ENCODE measurements around the gene ASPSCR1. TPM values are rescaled to one million over a fixed set of nuclear protein-coding genes. Genes with fewer than 3 reads are reported as not detected.
A peak's percentile ranks its signal among the peaks of the same experiment; 100 is the strongest.

ASPSCR1 gene
- total and polyA plus RNA-seq, 4 experiments from 2014 or later, result 25.1 to 40.6 (median 38.6) TPM

- H3K4me1 ChIP-seq (ENCODE audit: insufficient read depth, low read length), result peaks cover 13% of the 10 kb centered on the region
- H3K27ac Mint-ChIP-seq, result peak overlapping the region in 6 of 7 donors; percentile 48 to 91 (median 76)
- peaks cover 0 to 5% of the 10 kb centered on the region in 2 donors for H3K36me3 Mint-ChIP-seq
- no peaks in the 10 kb centered on the region for H3K27me3 Mint-ChIP-seq
- no peak overlapping the region for H3K27ac ChIP-seq (ENCODE audit: low read depth, low read length)
- no peaks in the 10 kb centered on the region for H3K27me3 ChIP-seq (ENCODE audit: insufficient read depth, low read length)
- intact Hi-C loops (cut with micrococcal nuclease), result loop anchor here (1.0 to 10.0 kb wide), 4 partner anchors 124 to 520 kb away; partner anchors contain the start of genes HEXD and OGFOD3
- H3K4me1 Mint-ChIP-seq, result peaks cover 5 to 14% (median 10%) of the 10 kb centered on the region in 4 donors
- DNase-seq, result peak; percentile 78 to 88 (median 85)
- ChIA-PET POLR2A (ENCODE audit: partially characterized antibody) (interaction anchor here (0.7 to 3.2 kb wide), 20 partner anchors 9 to 488 kb away, joined by 3 to 28 read pairs (median 6); partner anchors contain the start of genes CENPX, DUS1L, FASN and GPS1), CTCF (ENCODE audit: partially characterized antibody) (interaction anchor here (0.6 to 4.1 kb wide), 28 partner anchors 9 to 291 kb away, joined by 3 to 70 read pairs (median 5); partner anchors contain the start of gene CENPX)
- peak overlapping the region in 1 of 2 donors; percentile 46 for H3K4me3 ChIP-seq (ENCODE audit: low read length in 2 of 2)
- peak overlapping the region; percentile 79 to 89 (median 86) for H3K4me3 Mint-ChIP-seq
- no peaks in the 10 kb centered on the region for H3K9me3 Mint-ChIP-seq
- H3K9me3 ChIP-seq (ENCODE audit: control insufficient read depth in 1 of 2, low read length in 2 of 2), result no peaks in the 10 kb centered on the region
- H3K36me3 ChIP-seq (ENCODE audit: insufficient read depth, low read length), result no peaks in the 10 kb centered on the region
Measured at GRCh38 chr17:82030470-82031302, 53.3 kb downstream of the ASPSCR1 start.

- Mint-ChIP-seq H3K9me3 (no peaks in the 10 kb centered on the region), H3K4me1 (peaks cover 5 to 19% (median 11%) of the 10 kb centered on the region in 4 donors), H3K27me3 (no peaks in the 10 kb centered on the region), H3K4me3 (peak within 1 kb of the TSS; percentile 79 to 89 (median 86)), H3K36me3 (peaks cover 0 to 5% of the 10 kb centered on the region in 2 donors), H3K27ac (peak within 1 kb of the TSS in 6 of 7 donors; percentile 48 to 91 (median 76))
- H3K9me3 ChIP-seq (ENCODE audit: control insufficient read depth in 1 of 2, low read length in 2 of 2), result no peaks in the 10 kb centered on the region
- intact Hi-C loops (cut with micrococcal nuclease), result loop anchor here (2.0 to 10.0 kb wide), 3 partner anchors 203 to 519 kb away; partner anchors contain the start of genes HEXD and OGFOD3
- no peak within 1 kb of the TSS for H3K27ac ChIP-seq (ENCODE audit: low read depth, low read length)
- peak within 1 kb of the TSS in 1 of 2 donors; percentile 46 for H3K4me3 ChIP-seq (ENCODE audit: low read length in 2 of 2)
- CTCF ChIA-PET (ENCODE audit: partially characterized antibody), result interaction anchor here (2.2 to 4.1 kb wide), 2 partner anchors 123 to 266 kb away, joined by 12 to 70 read pairs; no protein-coding TSS in a partner anchor
- no peaks in the 10 kb centered on the region for H3K36me3 ChIP-seq (ENCODE audit: insufficient read depth, low read length)
- POLR2A ChIA-PET (ENCODE audit: partially characterized antibody), result interaction anchor here (1.3 to 3.2 kb wide), 10 partner anchors 10 to 182 kb away, joined by 3 to 28 read pairs (median 10); partner anchors contain the start of genes CENPX, DUS1L, FASN and GPS1
- H3K27me3 ChIP-seq (ENCODE audit: insufficient read depth, low read length), result no peaks in the 10 kb centered on the region
- H3K4me1 ChIP-seq (ENCODE audit: insufficient read depth, low read length), result peaks cover 20% of the 10 kb centered on the region
- DNase-seq, result no peak
Measured at GRCh38 chr17:82031303-82031884, 54.0 kb downstream of the ASPSCR1 start, which contains the start of gene RAC3. TSS of gene RAC3 (plus strand) at chr17:82031678. CDS start at chr17:82031762, 84 bp downstream.

- peak overlapping the region in 6 of 8 donors; percentile 6 to 73 (median 29) for H3K4me3 Mint-ChIP-seq
- H3K4me1 Mint-ChIP-seq, result peaks cover 5 to 25% (median 11%) of the 10 kb centered on the region in 4 donors
- ChIA-PET POLR2A (ENCODE audit: partially characterized antibody) (interaction anchor here (1.9 to 3.2 kb wide), 5 partner anchors 10 to 169 kb away, joined by 4 to 28 read pairs (median 11); partner anchors contain the start of genes CENPX and DUS1L), CTCF (ENCODE audit: partially characterized antibody) (interaction anchor here (1.0 to 4.1 kb wide), 3 partner anchors 72 to 133 kb away, joined by 3 to 70 read pairs (median 4); no protein-coding TSS in a partner anchor)
- no peak overlapping the region for H3K4me3 ChIP-seq (ENCODE audit: low read length in 2 of 2)
- H3K27ac Mint-ChIP-seq, result peak overlapping the region in 1 of 7 donors; percentile 66
- H3K9me3 ChIP-seq (ENCODE audit: control insufficient read depth in 1 of 2, low read length in 2 of 2), result no peaks in the 10 kb centered on the region
- H3K27me3 Mint-ChIP-seq, result no peaks in the 10 kb centered on the region
- H3K36me3 ChIP-seq (ENCODE audit: insufficient read depth, low read length), result no peaks in the 10 kb centered on the region
- no peaks in the 10 kb centered on the region for H3K9me3 Mint-ChIP-seq
- peak in 2 of 5 donors; percentile 24 to 28 for DNase-seq
- intact Hi-C loops (cut with micrococcal nuclease), result loop anchor here (2.0 to 10.0 kb wide), 3 partner anchors 203 to 519 kb away; partner anchors contain the start of genes HEXD and OGFOD3
- no peak overlapping the region for H3K27ac ChIP-seq (ENCODE audit: low read depth, low read length)
- peaks cover 0 to 5% of the 10 kb centered on the region in 2 donors for H3K36me3 Mint-ChIP-seq
- peaks cover 25% of the 10 kb centered on the region for H3K4me1 ChIP-seq (ENCODE audit: insufficient read depth, low read length)
- H3K27me3 ChIP-seq (ENCODE audit: insufficient read depth, low read length), result no peaks in the 10 kb centered on the region
Measured at GRCh38 chr17:82031885-82032627, 54.6 kb downstream of the ASPSCR1 start.

- Histone ChIP-seq H3K9me3 (ENCODE audit: control insufficient read depth in 1 of 2, low read length in 2 of 2) (no peaks in the 10 kb centered on the region), H3K27me3 (ENCODE audit: insufficient read depth, low read length) (no peaks in the 10 kb centered on the region), H3K4me3 (ENCODE audit: low read length in 2 of 2) (no peak overlapping the region), H3K36me3 (ENCODE audit: insufficient read depth, low read length) (no peaks in the 10 kb centered on the region), H3K27ac (ENCODE audit: low read depth, low read length) (no peak overlapping the region), H3K4me1 (ENCODE audit: insufficient read depth, low read length) (peaks cover 30% of the 10 kb centered on the region)
- no peaks in the 10 kb centered on the region for H3K27me3 Mint-ChIP-seq
- intact Hi-C loops (cut with micrococcal nuclease), result loop anchor here (10.0 kb wide), 2 partner anchors 201 to 381 kb away; partner anchors contain the start of genes HEXD and OGFOD3
- H3K4me1 Mint-ChIP-seq, result peaks cover 12 to 31% (median 18%) of the 10 kb centered on the region in 4 donors
- DNase-seq, result no peak
- H3K27ac Mint-ChIP-seq, result no peak overlapping the region
- H3K36me3 Mint-ChIP-seq, result peaks cover 0 to 6% of the 10 kb centered on the region in 2 donors
- ChIA-PET POLR2A (ENCODE audit: partially characterized antibody) (interaction anchor here (0.9 kb wide), 1 partner anchor 11 kb away, joined by 3 read pairs; the partner anchor contains the start of genes CENPX and LRRC45), CTCF (ENCODE audit: partially characterized antibody) (interaction anchor here (1.1 kb wide), 1 partner anchor 73 kb away, joined by 4 read pairs; no protein-coding TSS in a partner anchor)
- no peaks in the 10 kb centered on the region for H3K9me3 Mint-ChIP-seq
- H3K4me3 Mint-ChIP-seq, result peak overlapping the region in 2 of 8 donors; percentile 22 to 60
Measured at GRCh38 chr17:82033359-82034085, 56.1 kb downstream of the ASPSCR1 start.

- Mint-ChIP-seq H3K36me3 (peaks cover 0 to 6% of the 10 kb centered on the region in 2 donors), H3K27me3 (no peaks in the 10 kb centered on the region), H3K4me3 (peak overlapping the region in 3 of 8 donors; percentile 67 to 80 (median 68)), H3K4me1 (peaks cover 15 to 38% (median 23%) of the 10 kb centered on the region in 4 donors), H3K27ac (peak overlapping the region in 1 of 7 donors; percentile 73), H3K9me3 (no peaks in the 10 kb centered on the region)
- ChIA-PET POLR2A (ENCODE audit: partially characterized antibody) (interaction anchor here (0.7 kb wide), 1 partner anchor 12 kb away, joined by 3 read pairs; the partner anchor contains the start of genes CENPX and LRRC45), CTCF (ENCODE audit: partially characterized antibody) (interaction anchor here (1.1 to 1.4 kb wide), 3 partner anchors 9 to 14 kb away, joined by 3 to 6 read pairs (median 4); partner anchors contain the start of genes CENPX and LRRC45)
- H3K27ac ChIP-seq (ENCODE audit: low read depth, low read length), result no peak overlapping the region
- intact Hi-C loops (cut with micrococcal nuclease), result loop anchor here (5.0 to 10.0 kb wide), 3 partner anchors 72 to 380 kb away; partner anchors contain the start of genes HEXD, NOTUM and OGFOD3
- no peaks in the 10 kb centered on the region for H3K36me3 ChIP-seq (ENCODE audit: insufficient read depth, low read length)
- peaks cover 30% of the 10 kb centered on the region for H3K4me1 ChIP-seq (ENCODE audit: insufficient read depth, low read length)
- no peak overlapping the region for H3K4me3 ChIP-seq (ENCODE audit: low read length in 2 of 2)
- no peaks in the 10 kb centered on the region for H3K27me3 ChIP-seq (ENCODE audit: insufficient read depth, low read length)
- no peaks in the 10 kb centered on the region for H3K9me3 ChIP-seq (ENCODE audit: control insufficient read depth in 1 of 2, low read length in 2 of 2)
- no peak for DNase-seq
Measured at GRCh38 chr17:82034371-82035011, 57.1 kb downstream of the ASPSCR1 start.
